Caco-2 (cell line): ENCODE results near the gene STOML3. TPM values are rescaled to one million over a fixed set of nuclear protein-coding genes. Genes with fewer than 3 reads are reported as not detected.
A peak's percentile ranks its signal among the peaks of the same experiment; 100 is the strongest.

Source experiments
- BruUV-seq: library from RNA; stranded (reverse); fragments of 400-500 nt; replicated peaks from 2 replicates; lab custom pipeline; 2021; lab: Mats Ljungman, UMichigan
- CTCF ChIA-PET: fragments of 300-600 bp; sonication (Branson Sonifier 250); formaldehyde crosslinking; loops from one replicate; lab custom pipeline; 2022; ENCODE audit warnings: antibody characterized with exemption; lab: Charles Lee
- POLR2A ChIA-PET: fragments of 300-600 bp; sonication (Branson Sonifier 250); formaldehyde crosslinking; loops from one replicate; lab custom pipeline; 2022; ENCODE audit warnings: antibody characterized with exemption; lab: Charles Lee
- DNase-seq, 2 experiments: peaks; one replicate each; pipeline versions ENCODE4 v3.0.0 to v3.0.0-alpha.2; 2020 to 2022
- H3K27me3 ChIP-seq: replicated peaks from 2 replicates; pipeline ENCODE4 v1.6.0; 2011; ENCODE audit warnings: low read length; ENCODE audit not compliant: control insufficient read depth, insufficient read depth
- H3K36me3 ChIP-seq: 2 replicates; pipeline ENCODE4 v1.5.1; 2011; ENCODE audit warnings: low read length; ENCODE audit not compliant: control insufficient read depth, insufficient read depth
- H3K4me1 ChIP-seq: fragments of 250-450 bp; sonication (Bioruptor Pico); 2 replicates; pipeline ENCODE4 v1.5.1; 2020; ENCODE audit warnings: mild to moderate bottlenecking
- H3K4me3 ChIP-seq: 2 replicates; pipeline ENCODE4 v1.5.1; 2011; ENCODE audit warnings: low read depth, mild to moderate bottlenecking, control low read depth, low read length
- H3K9me3 ChIP-seq: fragments of 250-450 bp; sonication (Bioruptor Pico); 2 replicates; pipeline ENCODE4 v1.5.1; 2020; ENCODE audit warnings: mild to moderate bottlenecking, moderate library complexity
- H3K27ac Mint-ChIP-seq: one replicate; pipeline ENCODE4 v1.8.0; 2022; ENCODE audit warnings: mixed read lengths; ENCODE audit not compliant: unreplicated experiment
- H3K27me3 Mint-ChIP-seq: one replicate; pipeline ENCODE4 v1.8.0; 2022; ENCODE audit warnings: mixed read lengths; ENCODE audit not compliant: insufficient read depth, unreplicated experiment
- H3K36me3 Mint-ChIP-seq: one replicate; pipeline ENCODE4 v1.8.0; 2022; ENCODE audit warnings: mild to moderate bottlenecking, mixed read lengths; ENCODE audit not compliant: insufficient read depth, unreplicated experiment
- H3K4me1 Mint-ChIP-seq: one replicate; pipeline ENCODE4 v1.8.0; 2022; ENCODE audit warnings: low read depth, mixed read lengths; ENCODE audit not compliant: unreplicated experiment
- H3K4me3 Mint-ChIP-seq: one replicate; pipeline ENCODE4 v1.8.0; 2022; ENCODE audit warnings: mild to moderate bottlenecking, moderate library complexity, mixed read lengths; ENCODE audit not compliant: unreplicated experiment
- H3K9me3 Mint-ChIP-seq: one replicate; pipeline ENCODE4 v1.8.0; 2022; ENCODE audit warnings: mixed read lengths; ENCODE audit not compliant: unreplicated experiment
- intact Hi-C: fragments of 100-400 bp; cut with micrococcal nuclease; formaldehyde crosslinking; loops from one replicate; pipeline ENCODE4 v1.10.0; 2022; ENCODE audit not compliant: unreplicated experiment
- total RNA-seq: library from RNA; stranded (reverse); gene quantifications from 2 replicates; pipeline ENCODE4 v1.2.3, GENCODE V29; 2022
- TF ChIP-seq, protein P1 (sequence below), 2 experiments: fragments of 200-600 bp in 1 of 2; IDR thresholded peaks; 1 replicate in 1 of 2; 2 replicates in 1 of 2; pipeline versions ENCODE4 v1.5.1 to v1.8.0; 2011 to 2022; ENCODE audit warnings: antibody characterized with exemption in 1 of 2, control low read depth in 1 of 2, inconsistent platforms in 1 of 2, low read depth in 1 of 2, low read length in 1 of 2, mild to moderate bottlenecking in 1 of 2, moderate library complexity in 1 of 2; ENCODE audit not compliant: insufficient read depth in 1 of 2, severe bottlenecking in 1 of 2, unreplicated experiment in 1 of 2

Gene STOML3
- total RNA-seq, 1 experiment from 2014 or later, result 0.43 TPM

DNA sequence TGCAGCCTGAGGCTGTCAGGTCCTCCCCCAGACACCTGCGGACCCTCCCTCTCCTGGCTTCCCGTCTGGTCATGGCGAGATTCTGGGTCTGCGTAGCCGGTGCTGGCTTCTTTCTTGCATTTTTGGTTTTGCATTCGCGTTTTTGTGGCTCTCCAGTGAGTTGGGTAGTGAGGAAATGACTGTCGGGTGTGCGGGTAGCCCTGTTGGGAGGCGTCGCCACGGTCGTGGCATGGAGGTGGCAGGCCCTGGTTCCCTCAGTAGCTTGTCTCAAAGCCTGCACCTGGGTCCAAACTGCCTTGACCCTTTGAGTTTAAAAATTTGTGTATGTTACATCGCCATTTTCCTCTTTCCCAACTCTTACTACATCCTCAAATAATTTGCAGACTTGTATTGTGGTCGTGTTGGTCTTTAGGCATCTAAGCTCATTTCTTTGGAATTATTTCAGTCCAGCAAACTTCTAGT lies 48.0 kb upstream of the STOML3 start:
- no peak for DNase-seq
- peak overlapping the region; percentile 84 for H3K4me3 ChIP-seq
- H3K9me3 Mint-ChIP-seq, result no peaks in the 10 kb centered on the region
- peak overlapping the region; percentile 84 for H3K27ac Mint-ChIP-seq
- H3K27me3 ChIP-seq, result no peaks in the 10 kb centered on the region
- no peaks in the 10 kb centered on the region for H3K9me3 ChIP-seq
- H3K4me1 ChIP-seq, result peaks cover 10% of the 10 kb centered on the region; the same call in 1 of the 2 replicates
- peaks cover 13% of the 10 kb centered on the region for H3K4me1 Mint-ChIP-seq
- intact Hi-C loops, result loop anchor here (1.0 to 5.0 kb wide), 2 partner anchors 15 to 641 kb away; no protein-coding TSS in a partner anchor
- ChIA-PET POLR2A (interaction anchor here (2.2 kb wide), 1 partner anchor 15 kb away, joined by 11 read pairs; no protein-coding TSS in a partner anchor), CTCF (no interaction called here)
- TF ChIP-seq, protein P1, sequence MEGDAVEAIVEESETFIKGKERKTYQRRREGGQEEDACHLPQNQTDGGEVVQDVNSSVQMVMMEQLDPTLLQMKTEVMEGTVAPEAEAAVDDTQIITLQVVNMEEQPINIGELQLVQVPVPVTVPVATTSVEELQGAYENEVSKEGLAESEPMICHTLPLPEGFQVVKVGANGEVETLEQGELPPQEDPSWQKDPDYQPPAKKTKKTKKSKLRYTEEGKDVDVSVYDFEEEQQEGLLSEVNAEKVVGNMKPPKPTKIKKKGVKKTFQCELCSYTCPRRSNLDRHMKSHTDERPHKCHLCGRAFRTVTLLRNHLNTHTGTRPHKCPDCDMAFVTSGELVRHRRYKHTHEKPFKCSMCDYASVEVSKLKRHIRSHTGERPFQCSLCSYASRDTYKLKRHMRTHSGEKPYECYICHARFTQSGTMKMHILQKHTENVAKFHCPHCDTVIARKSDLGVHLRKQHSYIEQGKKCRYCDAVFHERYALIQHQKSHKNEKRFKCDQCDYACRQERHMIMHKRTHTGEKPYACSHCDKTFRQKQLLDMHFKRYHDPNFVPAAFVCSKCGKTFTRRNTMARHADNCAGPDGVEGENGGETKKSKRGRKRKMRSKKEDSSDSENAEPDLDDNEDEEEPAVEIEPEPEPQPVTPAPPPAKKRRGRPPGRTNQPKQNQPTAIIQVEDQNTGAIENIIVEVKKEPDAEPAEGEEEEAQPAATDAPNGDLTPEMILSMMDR (IDR thresholded peaks at IDR 0.05; ENCODE audit: insufficient read depth in 1 of 2, low read depth in 1 of 2, low read length in 1 of 2, severe bottlenecking in 1 of 2, unreplicated experiment in 1 of 2), result no peak
- no peaks in the 10 kb centered on the region for H3K27me3 Mint-ChIP-seq
- no peaks in the 10 kb centered on the region; the same call in 1 of the 2 replicates for H3K36me3 ChIP-seq
- peaks cover 13% of the 10 kb centered on the region for H3K36me3 Mint-ChIP-seq
- TSS peak; percentile 41 for BruUV-seq
- peak overlapping the region; percentile 94 for H3K4me3 Mint-ChIP-seq

DNA sequence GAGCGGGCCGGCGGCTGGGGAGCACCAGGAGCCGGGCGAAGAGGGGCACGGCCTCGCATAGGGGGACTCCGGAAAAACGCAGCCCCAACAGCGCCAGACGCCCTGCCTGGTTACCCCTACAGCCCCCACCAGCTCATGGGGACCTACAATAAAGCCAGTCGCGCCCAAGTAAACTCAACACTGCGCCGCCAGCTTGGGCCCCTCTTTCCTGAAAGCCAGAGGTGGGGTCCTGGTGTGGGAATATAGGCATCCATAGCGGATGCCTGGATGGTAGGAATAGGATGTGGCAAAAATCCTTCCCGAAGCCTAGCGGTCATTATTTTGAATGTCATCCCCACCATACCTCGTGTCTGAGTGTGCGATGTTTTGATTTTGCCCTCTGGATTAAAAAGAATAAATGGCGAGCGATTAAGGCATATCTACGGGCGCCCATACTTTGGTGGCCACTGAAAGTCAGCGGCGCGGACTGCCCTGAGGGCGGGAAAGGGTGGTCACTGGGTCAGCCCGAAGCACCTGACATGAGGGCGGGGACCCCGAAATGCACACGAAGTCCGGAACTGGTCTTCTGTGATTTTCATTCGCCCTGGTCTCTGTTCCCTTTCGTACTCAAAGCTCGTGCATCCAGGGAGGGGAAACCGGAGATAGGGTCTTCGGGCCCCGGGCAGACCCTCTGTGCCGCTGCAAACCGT lies 47.4 kb upstream of the STOML3 start, which contains the start of the genes NHLRC3 and PROSER1:
Gene NHLRC3, plus strand, starts transcription at position 577 of the 689 bp plus-strand sequence. CDS start 184 bp downstream, outside the sequence.
Gene PROSER1, minus strand, starts transcription at position 210 of the 689 bp plus-strand sequence. CDS start 847 bp downstream, outside the sequence.
- Histone ChIP-seq H3K36me3 (no peaks in the 10 kb centered on the region; the same call in 1 of the 2 replicates), H3K4me3 (peak within 1 kb of the TSS; percentile 84), H3K4me1 (peaks cover 10% of the 10 kb centered on the region; the same call in 1 of the 2 replicates), H3K9me3 (no peaks in the 10 kb centered on the region), H3K27me3 (no peaks in the 10 kb centered on the region)
- no TSS peak for BruUV-seq
- Mint-ChIP-seq H3K4me3 (peak within 1 kb of the TSS; percentile 94), H3K9me3 (no peaks in the 10 kb centered on the region), H3K27me3 (no peaks in the 10 kb centered on the region), H3K27ac (peak within 1 kb of the TSS; percentile 84), H3K36me3 (peaks cover 13% of the 10 kb centered on the region), H3K4me1 (peaks cover 13% of the 10 kb centered on the region)
- intact Hi-C loops, result loop anchor here (1.0 to 5.0 kb wide), 2 partner anchors 15 to 641 kb away; no protein-coding TSS in a partner anchor
- ChIA-PET CTCF (interaction anchor here (1.0 to 1.7 kb wide), 5 partner anchors 13 to 578 kb away, joined by 3 to 7 read pairs (median 5); no protein-coding TSS in a partner anchor), POLR2A (interaction anchor here (0.9 to 2.2 kb wide), 2 partner anchors 14 to 52 kb away, joined by 4 to 11 read pairs; no protein-coding TSS in a partner anchor)
- DNase-seq, result peak; percentile 93 to 97
- TF ChIP-seq, protein P1 (IDR thresholded peaks at IDR 0.05; ENCODE audit: insufficient read depth in 1 of 2, low read depth in 1 of 2, low read length in 1 of 2, severe bottlenecking in 1 of 2, unreplicated experiment in 1 of 2), result no peak

DNA sequence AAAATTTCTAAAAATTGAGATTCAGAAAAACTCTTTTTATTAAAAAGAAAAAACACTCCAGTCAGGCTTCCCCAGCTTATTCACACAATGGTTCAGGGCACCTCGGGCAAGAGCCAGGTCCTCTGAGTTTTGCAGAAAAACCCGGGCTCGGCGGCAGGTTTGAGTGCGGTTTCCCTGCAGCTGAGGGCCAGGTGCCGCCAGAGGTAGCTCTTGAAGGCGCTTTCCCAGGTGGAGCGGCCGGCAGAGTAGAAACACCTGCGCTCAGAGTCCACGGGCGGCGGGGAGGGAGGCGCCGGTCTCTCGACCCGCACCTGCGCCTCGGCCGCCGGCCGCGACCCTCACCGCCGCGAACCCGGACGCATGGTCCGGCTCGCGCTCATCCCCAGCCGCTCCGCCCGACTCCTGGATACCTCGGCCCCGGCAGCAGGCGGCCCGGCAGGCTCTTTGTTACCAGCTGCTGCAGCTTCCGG lies 46.8 kb upstream of the STOML3 start:
- Histone ChIP-seq H3K9me3 (no peaks in the 10 kb centered on the region), H3K4me3 (peak overlapping the region; percentile 84), H3K4me1 (peaks cover 10% of the 10 kb centered on the region; the same call in 1 of the 2 replicates), H3K27me3 (no peaks in the 10 kb centered on the region), H3K36me3 (no peaks in the 10 kb centered on the region; the same call in 1 of the 2 replicates)
- CTCF ChIA-PET, result interaction anchor here (1.0 to 1.7 kb wide), 5 partner anchors 14 to 579 kb away, joined by 3 to 7 read pairs (median 5); no protein-coding TSS in a partner anchor
- TF ChIP-seq, protein P1 (IDR thresholded peaks at IDR 0.05; ENCODE audit: insufficient read depth in 1 of 2, low read depth in 1 of 2, low read length in 1 of 2, severe bottlenecking in 1 of 2, unreplicated experiment in 1 of 2), result peak in 1 of 2 experiments; percentile 22
- Mint-ChIP-seq H3K27ac (peak overlapping the region; percentile 84), H3K9me3 (no peaks in the 10 kb centered on the region), H3K4me1 (peaks cover 13% of the 10 kb centered on the region), H3K27me3 (no peaks in the 10 kb centered on the region), H3K4me3 (peak overlapping the region; percentile 94), H3K36me3 (peaks cover 13% of the 10 kb centered on the region)
- POLR2A ChIA-PET, result interaction anchor here (0.9 to 2.2 kb wide), 2 partner anchors 14 to 51 kb away, joined by 4 to 11 read pairs; no protein-coding TSS in a partner anchor
- BruUV-seq, result no TSS peak
- DNase-seq, result no peak
- intact Hi-C loops, result loop anchor here (5.0 kb wide), 1 partner anchor 640 kb away; no protein-coding TSS in a partner anchor
